HEK293T (cell line): ENCODE measurements around the gene GCDH.

Source experiments
- CTCF ChIA-PET: fragments of 350-600 bp; formaldehyde crosslinking; extraction: SDS; loops from one replicate; lab custom pipeline; 2021; ENCODE audit warnings: antibody characterized with exemption, inconsistent platforms; lab: Yijun Ruan, JAX
- POLR2A ChIA-PET: fragments of 350-600 bp; formaldehyde crosslinking; extraction: SDS; loops from one replicate; lab custom pipeline; 2020; ENCODE audit warnings: antibody characterized with exemption, inconsistent platforms; lab: Yijun Ruan, JAX
- DNase-seq: peaks from one replicate; pipeline ENCODE4 v3.0.0; 2012; ENCODE audit warnings: mixed read lengths; ENCODE audit errors: extremely low spot score
- ARNT ChIP-seq: fragments of 450-650 bp; IDR thresholded peaks from 2 replicates; pipeline ENCODE4 v1.6.1; 2017; ENCODE audit warnings: mild to moderate bottlenecking
- BHLHE40 ChIP-seq: fragments of 450-650 bp; IDR thresholded peaks from 2 replicates; pipeline ENCODE4 v1.6.1; 2016; ENCODE audit warnings: mild to moderate bottlenecking, moderate library complexity, borderline replicate concordance
- CTBP1 ChIP-seq: fragments of 450-650 bp; IDR thresholded peaks from 2 replicates; pipeline ENCODE4 v1.6.1; 2016; ENCODE audit warnings: borderline replicate concordance
- ELF4 ChIP-seq: fragments of 450-650 bp; IDR thresholded peaks from 2 replicates; pipeline ENCODE4 v1.6.1; 2017; ENCODE audit warnings: antibody characterized with exemption
- FOXA1 ChIP-seq: fragments of 450-650 bp; IDR thresholded peaks from 2 replicates; pipeline ENCODE4 v1.6.1; 2016; ENCODE audit warnings: mild to moderate bottlenecking
- FOXK2 ChIP-seq: fragments of 450-650 bp; IDR thresholded peaks from 2 replicates; pipeline ENCODE4 v1.6.1; 2016; ENCODE audit warnings: mild to moderate bottlenecking
- FOXM1 ChIP-seq: fragments of 450-650 bp; IDR thresholded peaks from 2 replicates; pipeline ENCODE4 v1.6.1; 2017; ENCODE audit warnings: mild to moderate bottlenecking, borderline replicate concordance
- HDGF ChIP-seq: fragments of 450-650 bp; IDR thresholded peaks from 2 replicates; pipeline ENCODE4 v1.6.1; 2017; ENCODE audit warnings: antibody characterized with exemption, borderline replicate concordance
- L3MBTL2 ChIP-seq: fragments of 450-650 bp; conservative IDR thresholded peaks from 2 replicates; pipeline ENCODE4 v1.6.1; 2016; ENCODE audit warnings: mild to moderate bottlenecking
- LEF1 ChIP-seq: fragments of 450-650 bp; IDR thresholded peaks from 2 replicates; pipeline ENCODE4 v1.6.1; 2017; ENCODE audit warnings: mild to moderate bottlenecking, borderline replicate concordance
- NFRKB ChIP-seq: fragments of 450-650 bp; IDR thresholded peaks from 2 replicates; pipeline ENCODE4 v1.6.1; 2016; ENCODE audit warnings: mild to moderate bottlenecking, moderate library complexity
- PKNOX1 ChIP-seq: fragments of 450-650 bp; IDR thresholded peaks from 2 replicates; pipeline ENCODE4 v1.6.1; 2016
- SP1 ChIP-seq: fragments of 450-650 bp; IDR thresholded peaks from 2 replicates; pipeline ENCODE4 v1.6.1; 2017
- SUZ12 ChIP-seq: fragments of 450-650 bp; IDR thresholded peaks from 2 replicates; pipeline ENCODE4 v1.6.1; 2016; ENCODE audit warnings: mild to moderate bottlenecking
- TARDBP ChIP-seq: fragments of 450-650 bp; IDR thresholded peaks from 2 replicates; pipeline ENCODE4 v1.6.1; 2016
- ZNF384 ChIP-seq: fragments of 450-650 bp; IDR thresholded peaks from 2 replicates; pipeline ENCODE4 v1.6.1; 2016

Gene GCDH

GRCh38 chr19:12899891-12900518 lies 9.0 kb downstream of the GCDH start:
- POLR2A ChIA-PET = interaction anchor here (0.6 to 1.0 kb wide), 3 partner anchors 9 to 233 kb away, joined by 3 to 4 read pairs (median 3); partner anchors contain the start of genes FARSA and GCDH
- CTCF ChIA-PET = no interaction called here
- no peak for DNase-seq
- TF ChIP-seq CTBP1 = no peak
- TF ChIP-seq LEF1 = no peak
- no peak for TF ChIP-seq ELF4
- TF ChIP-seq FOXA1 = no peak
- no peak for TF ChIP-seq SUZ12
- TF ChIP-seq L3MBTL2 = no peak
- no peak for TF ChIP-seq PKNOX1
- TF ChIP-seq HDGF = no peak
- TF ChIP-seq FOXK2 = no peak
- no peak for TF ChIP-seq BHLHE40
- TF ChIP-seq ARNT = no peak
- TF ChIP-seq TARDBP = no peak
- no peak for TF ChIP-seq SP1

GRCh38 chr19:12907166-12907565 lies 16.2 kb downstream of the GCDH start:
- POLR2A ChIA-PET = interaction anchor here (0.8 kb wide), 1 partner anchor 23 kb away, joined by 3 read pairs; no protein-coding TSS in a partner anchor
- TF ChIP-seq PKNOX1 = no peak
- TF ChIP-seq TARDBP = no peak
- no peak for TF ChIP-seq NFRKB
- TF ChIP-seq ELF4 = no peak
- TF ChIP-seq LEF1 = no peak
- TF ChIP-seq BHLHE40 = no peak
- no peak for TF ChIP-seq ZNF384
- CTCF ChIA-PET = interaction anchor here (0.6 kb wide), 1 partner anchor 118 kb away, joined by 3 read pairs; no protein-coding TSS in a partner anchor
- DNase-seq = no peak

GRCh38 chr19:12912571-12912970 lies 21.6 kb downstream of the GCDH start:
- ChIA-PET CTCF (no interaction called here), POLR2A (interaction anchor here (0.6 to 2.1 kb wide), 9 partner anchors 14 to 43 kb away, joined by 3 to 12 read pairs (median 3); partner anchors contain the start of genes CALR, DNASE2, FARSA and GCDH)
- TF ChIP-seq FOXA1 (no peak), ZNF384 (no peak), HDGF (no peak), FOXM1 (no peak), FOXK2 (no peak), ARNT (no peak), ELF4 (no peak), PKNOX1 (no peak), BHLHE40 (no peak), LEF1 (no peak), SP1 (no peak), NFRKB (no peak), L3MBTL2 (no peak), CTBP1 (no peak), TARDBP (no peak)
- DNase-seq = no peak

- peak; percentile 45 for DNase-seq
- TF ChIP-seq PKNOX1 (peak; percentile 96), ELF4 (no peak)
- CTCF ChIA-PET = interaction anchor here (0.7 to 1.0 kb wide), 2 partner anchors 52 to 54 kb away, joined by 3 to 4 read pairs; no protein-coding TSS in a partner anchor
- POLR2A ChIA-PET = interaction anchor here (0.6 to 2.1 kb wide), 10 partner anchors 15 to 190 kb away, joined by 3 to 12 read pairs (median 4); partner anchors contain the start of genes CALR, DNASE2, FARSA and GCDH
Observed at GRCh38 chr19:12913011-12913561, 22.1 kb downstream of the GCDH start.

GRCh38 chr19:12913851-12914690 lies 23.1 kb downstream of the GCDH start:
- POLR2A ChIA-PET = interaction anchor here (0.9 to 2.1 kb wide), 9 partner anchors 19 to 191 kb away, joined by 3 to 12 read pairs (median 4); partner anchors contain the start of genes CALR, DNASE2, FARSA and GCDH
- DNase-seq = no peak
- CTCF ChIA-PET = interaction anchor here (0.6 to 1.0 kb wide), 4 partner anchors 32 to 55 kb away, joined by 3 to 4 read pairs (median 3); no protein-coding TSS in a partner anchor
- TF ChIP-seq HDGF (no peak), PKNOX1 (no peak)
